ENCODE data around the gene FOXP1. TPM values are rescaled to one million over a fixed set of nuclear protein-coding genes. Genes with fewer than 3 reads are reported as not detected.

FOXP1 gene
- total and polyA plus RNA-seq, 2 of the 13 experiments (the other 11 are each of a cell fraction or from before 2014, with no cell fraction given): 40.4 to 59.0 TPM

DNA sequence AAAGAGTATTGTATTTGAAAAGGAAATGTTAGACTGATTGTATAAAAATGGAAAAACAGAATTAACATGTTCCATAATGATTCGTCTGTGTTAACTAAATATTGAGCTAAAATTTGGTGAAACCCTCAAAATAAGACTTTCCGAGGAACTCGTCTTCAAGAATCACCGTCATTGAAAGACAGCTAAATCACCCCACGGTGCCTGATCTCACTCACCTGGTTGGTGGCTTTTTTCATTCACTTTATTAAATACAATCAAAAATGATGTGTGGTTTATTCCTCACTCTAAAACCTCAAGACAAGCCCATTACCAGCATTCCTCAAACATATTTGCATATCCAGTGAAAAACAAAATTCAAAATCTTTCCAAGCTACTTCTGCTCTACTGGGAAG is 153.9 kb downstream of the FOXP1 start:
- in situ Hi-C loops (cut with HindIII; ENCODE audit: extremely low pct_ligation_motif_present, low pct_unique_long_range_greater_than_20kb) (no loop called here), intact Hi-C loops (cut with micrococcal nuclease; ENCODE audit: unreplicated experiment) (no loop called here)
- H3K27ac ChIP-seq (ENCODE audit: extremely low read length, insufficient read depth, low read length): no peak overlapping the region
- ATAC-seq (no peak), FAIRE-seq (no peak), DNase-seq (ENCODE audit: low spot score) (no peak)
- H3K9me3 ChIP-seq (ENCODE audit: low read length): no peaks in the 10 kb centered on the region
- no peaks in the 10 kb centered on the region for H3K4me1 ChIP-seq (ENCODE audit: insufficient read depth, low read length)
- BruUV-seq (replicated peaks): no TSS peak
- H3K4me3 ChIP-seq (replicated peaks in 1 of 3; ENCODE audit: insufficient read depth in 1 of 3, low read depth in 2 of 3, low read length in 3 of 3): no peak overlapping the region
- ChIA-PET CTCF (ENCODE audit: low intra/inter-chr PET ratio, low total read pairs) (no interaction called here), POLR2A (no interaction called here)
- 98% methylated on average over 5 of the region's 5 CpGs for WGBS (ENCODE audit: low lambda C conversion rate)
- no peak overlapping the region for H3K4me2 ChIP-seq (ENCODE audit: low read depth, low read length)
- H2AFZ ChIP-seq (ENCODE audit: low read length): no peak overlapping the region
- peaks cover 0 to 5% of the 10 kb centered on the region in 2 experiments; a peak in 3 of 5 replicates for H3K36me3 ChIP-seq (replicated peaks in 1 of 2; ENCODE audit: control insufficient read depth in 1 of 2, insufficient read depth in 2 of 2, low read length in 2 of 2)
- H4K20me1 ChIP-seq (ENCODE audit: insufficient read depth, low read length): peaks cover 2% of the 10 kb centered on the region
- H3K9ac ChIP-seq (ENCODE audit: insufficient read depth, low read depth, low read length): no peak overlapping the region
- H3K27me3 ChIP-seq (ENCODE audit: control insufficient read depth in 1 of 2, insufficient read depth in 2 of 2, low read length in 2 of 2): no peaks in the 10 kb centered on the region
- H3K79me2 ChIP-seq (ENCODE audit: insufficient read depth, low read length): peaks cover 20% of the 10 kb centered on the region
- TF ChIP-seq KLF9 (CRISPR knock-in tag; IDR thresholded peaks at IDR 0.05; ENCODE audit: low read depth) (no peak), MEIS1 (CRISPR knock-in tag; IDR thresholded peaks at IDR 0.05; ENCODE audit: borderline replicate concordance) (no peak)

DNA sequence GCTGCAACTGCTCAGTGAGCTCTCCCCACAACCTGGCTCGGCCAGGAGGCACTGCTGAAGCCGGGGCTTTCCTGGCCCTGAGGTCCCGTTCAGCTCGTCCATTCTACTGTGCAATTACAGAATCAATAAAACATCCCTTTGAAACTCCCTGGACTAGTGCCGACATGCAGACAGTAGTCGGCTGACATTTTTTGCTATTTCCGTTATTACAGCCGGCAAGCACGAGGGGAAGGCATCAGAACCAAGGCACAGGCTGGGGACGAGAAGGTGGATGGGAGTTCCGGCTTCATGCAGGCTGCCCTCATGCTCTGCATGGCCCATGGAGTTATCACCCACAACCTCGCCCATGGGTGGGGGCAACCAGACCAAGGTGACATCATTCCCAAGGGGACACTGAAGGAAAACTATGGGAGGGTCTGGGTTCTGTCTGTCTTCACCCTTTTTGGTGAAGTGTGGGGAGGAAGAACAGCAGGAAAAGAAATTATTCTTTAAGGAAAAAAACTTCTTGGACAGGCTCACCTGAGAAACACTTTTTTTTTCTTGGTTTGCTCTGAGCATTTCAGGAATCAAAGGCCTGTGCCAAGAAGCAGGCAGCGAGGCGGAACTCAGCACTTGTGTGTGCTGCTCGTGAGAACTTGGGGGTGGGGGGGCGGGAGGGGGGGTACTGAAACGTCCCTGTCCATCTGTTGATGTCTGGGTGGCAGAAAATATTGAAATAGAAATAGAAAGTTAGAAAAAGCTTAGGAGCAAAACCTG is 154.5 kb downstream of the FOXP1 start:
- peaks cover 0 to 5% of the 10 kb centered on the region in 2 experiments; a peak in 3 of 5 replicates for H3K36me3 ChIP-seq (replicated peaks in 1 of 2; ENCODE audit: control insufficient read depth in 1 of 2, insufficient read depth in 2 of 2, low read length in 2 of 2)
- TF ChIP-seq ZNF335 (CRISPR knock-in tag; IDR thresholded peaks at IDR 0.05) (no peak), ZNF841 (CRISPR knock-in tag; IDR thresholded peaks at IDR 0.05; ENCODE audit: borderline replicate concordance) (no peak), ZNF766 (CRISPR knock-in tag; IDR thresholded peaks at IDR 0.05; ENCODE audit: borderline replicate concordance) (no peak), ATM (IDR thresholded peaks at IDR 0.05; ENCODE audit: borderline replicate concordance) (no peak), AHR (CRISPR knock-in tag; IDR thresholded peaks at IDR 0.05) (no peak), TSC22D2 (CRISPR knock-in tag; IDR thresholded peaks at IDR 0.05; ENCODE audit: borderline replicate concordance) (no peak), ZNF558 (CRISPR knock-in tag; IDR thresholded peaks at IDR 0.05; ENCODE audit: borderline replicate concordance) (no peak), RBAK (CRISPR knock-in tag; IDR thresholded peaks at IDR 0.05) (no peak)
- TF ChIP-seq, protein P1, sequence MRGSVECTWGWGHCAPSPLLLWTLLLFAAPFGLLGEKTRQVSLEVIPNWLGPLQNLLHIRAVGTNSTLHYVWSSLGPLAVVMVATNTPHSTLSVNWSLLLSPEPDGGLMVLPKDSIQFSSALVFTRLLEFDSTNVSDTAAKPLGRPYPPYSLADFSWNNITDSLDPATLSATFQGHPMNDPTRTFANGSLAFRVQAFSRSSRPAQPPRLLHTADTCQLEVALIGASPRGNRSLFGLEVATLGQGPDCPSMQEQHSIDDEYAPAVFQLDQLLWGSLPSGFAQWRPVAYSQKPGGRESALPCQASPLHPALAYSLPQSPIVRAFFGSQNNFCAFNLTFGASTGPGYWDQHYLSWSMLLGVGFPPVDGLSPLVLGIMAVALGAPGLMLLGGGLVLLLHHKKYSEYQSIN (CRISPR knock-in tag; IDR thresholded peaks at IDR 0.05; ENCODE audit: borderline replicate concordance): no peak
- H3K4me3 ChIP-seq (replicated peaks in 1 of 3; ENCODE audit: insufficient read depth in 1 of 3, low read depth in 2 of 3, low read length in 3 of 3): no peak overlapping the region
- H3K27me3 ChIP-seq (ENCODE audit: control insufficient read depth in 1 of 2, insufficient read depth in 2 of 2, low read length in 2 of 2): no peaks in the 10 kb centered on the region
- 96% methylated on average over 17 of the region's 17 CpGs for WGBS (ENCODE audit: low lambda C conversion rate)
- H4K20me1 ChIP-seq (ENCODE audit: insufficient read depth, low read length): peaks cover 4% of the 10 kb centered on the region
- CTCF ChIA-PET (ENCODE audit: low intra/inter-chr PET ratio, low total read pairs): no interaction called here
- DNase-seq (ENCODE audit: low spot score) (no peak), FAIRE-seq (no peak), ATAC-seq (no peak)
- no peaks in the 10 kb centered on the region for H3K4me1 ChIP-seq (ENCODE audit: insufficient read depth, low read length)
- POLR2A ChIA-PET: no interaction called here
- intact Hi-C loops (cut with micrococcal nuclease; ENCODE audit: unreplicated experiment) (no loop called here), in situ Hi-C loops (cut with HindIII; ENCODE audit: extremely low pct_ligation_motif_present, low pct_unique_long_range_greater_than_20kb) (no loop called here)
- no peak overlapping the region for H2AFZ ChIP-seq (ENCODE audit: low read length)
- H3K9ac ChIP-seq (ENCODE audit: insufficient read depth, low read depth, low read length): no peak overlapping the region
- H3K79me2 ChIP-seq (ENCODE audit: insufficient read depth, low read length): peaks cover 25% of the 10 kb centered on the region
- H3K4me2 ChIP-seq (ENCODE audit: low read depth, low read length): no peak overlapping the region
- H3K9me3 ChIP-seq (ENCODE audit: low read length): no peaks in the 10 kb centered on the region
- H3K27ac ChIP-seq (ENCODE audit: extremely low read length, insufficient read depth, low read length): no peak overlapping the region
- BruUV-seq (replicated peaks): no TSS peak
